Adrenal gland (tissue), 5 donors: ENCODE data around the gene C2CD3.

ENCODE experiments used
- CTCF ChIP-seq, 6 experiments: fragments of 450-650 bp in 4 of 6; fragments of 200-600 bp in 2 of 6; sonication (generic) in 1 of 6; IDR thresholded peaks; 1 replicate in 5 of 6; 2 replicates in 1 of 6; pipeline versions ENCODE4 v1.5.1 to v1.8.0; 2016 to 2021; ENCODE audit warnings: antibody characterized with exemption in 6 of 6, mild to moderate bottlenecking in 2 of 6, moderate library complexity in 1 of 6
- POLR2A ChIP-seq, 2 donors: fragments of 450-650 bp; IDR thresholded peaks; one replicate each; pipeline ENCODE4 v1.6.1; 2017; ENCODE audit warnings: antibody characterized with exemption in 2 of 2, mild to moderate bottlenecking in 2 of 2, moderate library complexity in 1 of 2
- donor health status: DM: no; HTN: no; CAD: no.

- TF ChIP-seq CTCF (IDR thresholded peaks at IDR 0.05), result no peak
- no peak for TF ChIP-seq POLR2A (IDR thresholded peaks at IDR 0.05)
Observed at GRCh38 chr11:74043450-74043849, 127.4 kb downstream of the C2CD3 start.
